Umbilical cord (tissue), 2 donors: ENCODE results near the gene AHSG. TPM values are rescaled to one million over a fixed set of nuclear protein-coding genes. Genes with fewer than 3 reads are reported as not detected.

Source experiments
- DNase-seq: peaks from one replicate; pipeline ENCODE4 v3.0.0-alpha.2; 2015; ENCODE audit warnings: low spot score
- total RNA-seq: library from RNA; depleted of rRNA; stranded (reverse); fragments of >200 nt; gene quantifications from one replicate; pipeline ENCODE4 v1.2.3, GENCODE V29; 2014; ENCODE audit warnings: low replicate concordance; ENCODE audit not compliant: insufficient read depth

The AHSG gene
- total RNA-seq, 1 donor from 2014 or later: not detected

DNA sequence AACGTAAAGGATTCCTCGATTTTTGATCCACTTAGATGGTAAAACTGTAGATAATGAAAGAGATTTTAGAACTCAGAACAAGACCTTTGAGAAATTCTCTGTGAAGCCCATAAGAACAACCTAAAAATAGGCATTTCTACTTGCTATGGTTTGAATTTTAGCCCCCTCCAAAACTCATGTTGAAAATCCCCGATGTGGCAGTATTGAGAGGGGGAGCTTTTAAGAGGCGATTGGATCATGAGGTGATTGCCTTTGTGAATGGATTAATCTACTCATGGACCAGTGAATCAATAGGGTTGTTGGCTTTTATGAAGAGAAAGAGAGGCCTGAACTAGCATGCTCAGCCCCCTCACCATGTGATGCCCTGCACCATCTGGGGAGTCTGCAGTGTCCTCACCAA, 20.2 kb upstream of the AHSG start:
- no peak for DNase-seq

DNA sequence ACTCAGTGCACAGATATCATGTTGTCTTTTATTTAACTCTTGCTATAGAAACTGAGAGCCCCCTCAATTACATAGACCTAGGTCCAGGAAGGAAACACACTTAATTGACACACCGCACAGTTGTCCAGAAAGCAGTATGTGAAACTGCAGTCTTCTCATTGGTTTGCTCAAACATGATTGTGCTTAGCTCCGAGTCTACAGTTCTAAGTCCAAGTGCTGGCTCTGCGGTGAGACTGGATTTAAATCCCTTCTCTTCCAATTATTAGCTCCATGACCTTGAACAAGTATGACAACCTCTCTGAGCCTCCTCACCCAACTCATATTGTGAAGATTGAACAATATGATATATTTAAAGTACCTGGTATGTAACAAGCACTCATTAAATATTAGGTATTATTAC, 19.0 kb upstream of the AHSG start:
- no peak for DNase-seq

DNA sequence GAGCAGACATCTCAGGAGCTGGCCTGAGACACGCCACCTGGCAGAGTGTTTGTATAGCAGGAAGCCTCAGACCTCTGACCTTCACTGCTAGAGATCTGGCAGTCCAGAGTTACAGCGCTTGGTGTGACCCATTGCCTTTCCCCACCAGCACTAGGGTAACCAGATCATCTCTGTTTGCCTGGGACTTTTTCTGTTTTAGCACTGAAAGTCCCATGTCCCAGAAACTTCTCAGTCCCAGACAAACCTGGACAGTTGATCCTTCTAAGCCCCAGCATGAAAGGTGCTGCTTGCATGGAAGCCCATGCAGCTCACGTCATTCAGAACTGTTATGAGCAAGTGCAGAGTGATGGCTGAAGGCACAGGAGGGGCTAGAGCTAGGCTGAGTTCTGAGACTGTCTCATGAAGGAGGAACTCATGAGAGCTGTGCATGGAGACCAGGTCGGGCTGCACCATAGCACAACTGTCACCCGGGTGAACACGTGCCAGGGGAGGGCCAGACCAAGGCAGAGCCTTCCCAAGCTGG, 18.2 kb upstream of the AHSG start:
- DNase-seq: no peak

DNA sequence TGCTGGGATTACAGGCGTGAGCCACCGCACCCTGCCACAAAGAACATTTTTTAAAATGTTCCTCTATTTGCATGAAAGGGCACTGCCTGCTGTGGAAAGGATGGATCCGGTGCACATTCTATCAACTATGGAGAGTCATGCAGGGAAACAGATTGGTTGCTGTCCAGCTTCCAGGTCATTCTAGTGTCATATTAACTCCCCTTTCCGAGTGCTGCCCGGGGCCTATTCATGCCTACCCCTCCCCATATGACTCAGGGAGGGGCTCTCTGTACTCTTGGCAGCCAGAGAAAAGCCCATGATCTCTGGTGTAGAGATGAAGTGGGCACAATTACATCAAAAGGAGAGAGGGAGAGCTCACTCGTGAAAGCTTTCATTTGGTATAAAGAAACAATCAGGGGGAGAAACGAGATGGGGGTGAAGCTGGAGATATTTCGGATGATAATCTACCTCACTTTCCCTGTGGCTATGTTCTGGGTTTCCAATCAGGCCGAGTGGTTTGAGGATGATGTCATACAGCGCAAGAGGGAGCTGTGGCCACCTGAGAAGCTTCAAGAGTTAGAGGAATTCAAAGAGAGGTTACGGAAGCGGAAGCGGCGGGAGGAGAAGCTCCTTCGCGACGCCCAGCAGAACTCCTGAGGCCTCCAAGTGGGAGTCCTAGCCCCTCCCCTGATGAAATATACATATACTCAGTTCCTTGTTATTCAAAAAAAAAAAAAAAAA, 16.1 kb upstream of the AHSG start:
- DNase-seq: peak; percentile 10

DNA sequence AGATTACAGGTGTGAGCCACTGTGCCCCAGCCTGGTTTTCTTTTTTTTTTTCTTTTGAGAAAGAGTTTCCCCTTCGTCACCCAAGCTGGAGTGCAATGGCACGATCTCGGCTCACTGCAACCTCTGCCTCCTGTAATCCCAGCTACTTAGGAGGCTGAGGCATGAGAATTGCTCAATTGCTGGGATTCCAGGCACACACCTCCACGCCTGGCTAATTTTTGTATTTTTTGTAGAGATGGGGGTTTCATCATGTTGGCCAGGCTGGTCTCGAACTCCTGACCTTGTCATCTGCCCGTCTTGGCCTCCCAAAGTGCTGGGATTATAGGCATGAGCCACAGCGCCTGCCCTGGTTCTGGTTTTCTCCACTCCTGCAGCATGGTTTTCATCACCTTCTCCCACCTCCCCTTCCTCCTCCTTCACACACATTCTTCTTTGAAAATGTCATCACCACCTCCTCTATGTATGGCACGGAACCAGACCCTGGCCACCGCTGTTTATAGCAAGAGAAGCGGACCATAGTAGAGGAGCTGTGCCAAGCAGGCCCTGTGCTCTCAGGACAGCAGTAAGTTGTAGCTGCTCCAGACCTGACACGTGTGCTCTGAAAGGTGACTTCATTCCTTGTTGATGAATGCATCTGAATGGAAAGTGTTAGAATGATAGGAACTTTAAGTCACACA, 14.6 kb upstream of the AHSG start:
- DNase-seq: no peak

DNA sequence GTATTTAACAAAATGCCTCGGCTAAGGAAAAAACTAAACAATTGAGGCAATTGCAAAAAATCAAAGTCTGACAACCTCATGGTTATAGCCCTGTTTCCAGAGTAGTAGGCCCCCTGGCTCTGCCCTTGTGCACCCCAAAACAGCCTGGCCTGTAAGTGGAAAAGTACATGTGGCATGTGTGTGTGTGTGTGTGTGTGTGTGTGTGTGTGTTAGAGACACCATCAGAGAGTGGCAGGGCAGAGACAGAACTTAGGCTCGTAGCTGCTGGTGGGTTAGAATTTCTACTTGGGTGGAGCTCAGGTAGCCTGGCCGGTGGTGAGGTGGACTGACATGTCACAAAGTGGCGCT, 14.1 kb upstream of the AHSG start:
- no peak for DNase-seq

DNA sequence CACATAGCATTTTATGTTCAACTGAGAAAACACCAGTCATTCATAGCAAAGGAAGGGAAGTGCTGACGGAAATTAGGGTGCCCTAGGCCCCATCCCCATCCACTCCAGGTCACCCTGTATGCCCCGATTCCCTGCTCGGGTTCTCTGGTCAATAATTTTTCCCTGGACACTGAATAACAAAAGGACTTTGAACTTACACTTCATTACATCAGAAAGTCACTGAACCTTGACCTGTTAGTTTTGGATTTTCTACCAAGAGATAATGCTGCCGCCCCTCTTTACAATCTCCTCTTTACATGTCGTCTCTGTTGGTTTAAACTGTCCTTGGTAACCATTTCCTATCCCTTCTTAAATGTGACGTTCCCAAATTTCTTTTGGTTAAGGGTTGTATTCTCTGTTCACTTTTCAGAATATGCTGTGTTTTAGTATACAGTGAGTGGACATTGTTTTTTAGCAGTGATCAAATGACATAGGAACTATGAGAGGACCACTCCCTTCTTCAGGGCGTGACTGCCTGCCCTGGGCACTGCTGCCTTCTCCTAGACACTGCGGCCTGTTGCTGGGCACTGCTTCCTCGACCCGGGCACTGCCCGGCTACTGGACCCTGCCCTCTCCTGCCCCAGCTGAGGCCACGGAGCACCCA, 13.6 kb upstream of the AHSG start:
- DNase-seq: no peak

DNA sequence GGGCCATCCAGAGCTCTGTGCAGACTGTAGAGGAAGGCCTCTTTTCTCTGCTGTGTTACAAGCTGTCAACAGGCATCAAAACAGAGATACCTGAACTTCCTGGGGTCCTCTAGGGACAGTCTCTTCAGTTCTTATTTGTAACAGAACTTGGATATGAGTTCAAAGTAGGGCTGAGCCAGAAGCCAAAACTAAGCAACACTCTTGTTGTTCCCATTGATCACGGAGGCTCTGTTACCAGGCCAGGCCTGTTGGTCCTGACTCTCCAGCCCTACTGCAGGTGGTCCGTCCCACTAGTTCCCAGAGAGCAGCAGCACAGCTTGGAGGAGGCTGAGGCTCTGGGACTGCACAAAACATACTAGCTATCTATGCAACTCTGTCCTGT, 13.1 kb upstream of the AHSG start:
- no peak for DNase-seq

DNA sequence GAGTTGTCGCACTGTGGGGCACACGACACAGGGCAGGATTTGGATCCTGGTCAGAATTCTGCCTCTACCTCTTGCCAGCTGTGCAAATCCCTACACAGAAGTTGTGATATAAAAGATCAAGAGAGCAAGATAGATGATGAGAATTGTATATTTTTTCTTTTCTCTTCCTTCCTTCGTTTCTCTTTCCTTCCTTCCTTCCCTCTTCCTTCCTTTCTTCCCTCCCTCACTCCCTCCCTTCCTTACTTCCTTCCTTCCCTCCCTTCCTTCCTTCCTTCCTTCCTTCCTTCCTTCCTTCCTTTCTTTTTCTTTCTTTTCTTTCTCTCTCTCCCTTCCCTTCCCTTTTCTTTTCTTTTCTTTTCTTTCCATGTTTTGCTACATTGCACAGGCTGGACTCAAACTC, 12.0 kb upstream of the AHSG start:
- no peak for DNase-seq

DNA sequence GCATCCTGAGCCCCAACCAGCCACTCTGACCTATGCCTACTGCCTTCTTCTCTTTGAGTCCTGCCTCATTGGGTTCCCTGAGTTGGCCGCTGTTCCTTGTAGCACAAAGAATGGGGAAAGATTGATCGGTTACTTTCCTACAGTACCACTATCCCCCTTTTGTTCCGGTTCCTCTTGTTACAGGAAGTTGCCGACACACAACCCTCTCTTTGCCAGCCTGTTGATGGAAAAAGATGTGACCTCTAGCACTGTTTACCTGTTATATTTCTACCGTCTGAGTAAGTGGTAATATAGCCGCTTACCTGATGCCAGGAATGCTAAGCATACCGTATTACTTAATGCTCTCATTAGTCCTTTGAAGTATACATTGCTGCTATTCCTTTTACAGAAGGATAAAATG, 9.7 kb upstream of the AHSG start:
- DNase-seq: no peak

DNA sequence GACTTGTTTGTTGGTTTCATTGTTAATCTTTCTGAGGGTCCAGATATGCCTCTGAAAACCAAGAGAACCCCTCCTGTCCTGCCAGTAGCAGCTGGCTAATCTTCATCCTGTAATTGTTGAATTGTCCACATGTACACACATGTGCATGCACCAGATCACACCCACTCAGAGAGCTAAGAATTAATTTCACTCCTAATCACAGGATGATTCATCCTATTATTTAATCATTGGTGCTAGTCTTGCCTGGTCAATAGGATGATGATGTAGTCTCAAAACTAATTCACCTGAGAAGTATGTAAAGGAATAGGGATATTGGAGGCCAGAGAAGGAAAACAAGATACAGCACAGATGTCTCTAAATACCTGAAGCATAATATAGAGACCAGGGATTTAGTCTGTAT, 7.8 kb upstream of the AHSG start:
- DNase-seq: no peak

DNA sequence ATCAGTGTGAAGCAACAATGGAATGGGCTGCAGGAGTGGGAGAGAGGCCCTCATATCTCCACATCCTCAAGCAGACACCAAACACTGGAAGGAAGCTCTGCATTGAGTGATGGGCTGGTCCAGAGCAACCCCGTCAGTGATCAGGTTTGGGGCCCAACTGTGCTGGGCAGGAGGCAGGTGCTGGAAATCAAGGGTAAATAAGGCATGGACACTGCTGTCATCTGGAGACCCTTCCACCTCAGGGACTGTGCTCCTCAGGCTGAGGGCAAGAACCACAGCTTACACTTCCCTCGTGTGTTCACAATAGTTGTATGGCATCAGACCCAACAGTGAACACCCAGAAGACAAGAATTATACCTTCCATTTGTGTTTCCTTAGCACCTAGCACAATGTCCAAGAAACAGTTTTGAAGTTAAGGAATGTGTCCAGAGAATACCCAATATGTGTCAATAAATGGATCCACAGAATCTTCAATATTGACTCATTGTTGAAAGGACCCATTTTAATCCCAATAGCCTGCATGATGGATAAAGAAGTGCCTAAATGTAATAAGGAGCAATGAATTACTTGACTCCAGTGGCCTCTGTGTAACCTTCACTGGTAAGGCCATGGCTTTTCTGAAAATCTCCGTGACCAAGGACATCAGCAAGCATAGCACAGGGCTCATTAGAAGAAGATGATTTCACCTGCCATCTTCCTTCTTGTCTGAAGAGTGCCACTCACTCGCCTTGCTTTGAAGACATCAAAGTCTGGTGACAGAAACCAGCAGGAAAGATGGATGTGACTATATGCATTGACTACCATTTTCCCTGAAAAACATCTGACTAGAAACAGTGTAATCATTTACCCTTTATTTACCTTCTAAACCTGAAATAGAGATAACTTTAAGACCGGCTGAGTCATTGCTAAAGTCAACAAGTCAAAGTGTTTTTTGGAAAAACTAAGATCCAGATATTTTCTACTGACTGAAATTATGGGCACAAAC, 7.0 kb upstream of the AHSG start:
- no peak for DNase-seq

DNA sequence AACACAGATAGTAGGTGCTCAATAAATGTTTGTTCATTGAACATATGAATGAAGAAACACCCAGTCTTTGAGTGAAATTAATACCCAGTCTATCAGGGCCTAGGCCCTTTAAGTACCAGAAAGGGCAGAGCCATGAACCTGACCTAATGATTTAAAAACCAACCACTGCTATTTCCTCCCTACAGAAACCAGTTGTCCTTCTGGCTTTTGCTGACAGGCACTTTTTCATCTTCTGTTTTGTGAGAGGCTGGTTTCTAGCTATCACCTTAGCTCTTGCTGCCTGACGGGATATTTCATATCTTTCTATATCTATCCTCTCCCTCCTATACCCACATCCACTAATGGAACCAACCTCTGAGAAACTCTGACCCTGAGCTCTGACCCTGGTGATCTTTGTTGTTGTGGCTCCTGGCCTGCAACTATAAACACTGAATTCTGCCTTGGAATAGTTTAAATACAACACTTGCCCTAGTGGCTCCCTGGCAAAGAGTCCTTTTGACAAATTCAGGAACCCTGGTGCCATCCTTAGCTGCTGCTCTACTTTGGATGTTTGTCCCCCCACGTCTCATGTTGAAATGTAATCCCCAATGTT, 4.1 kb upstream of the AHSG start:
- DNase-seq: no peak

DNA sequence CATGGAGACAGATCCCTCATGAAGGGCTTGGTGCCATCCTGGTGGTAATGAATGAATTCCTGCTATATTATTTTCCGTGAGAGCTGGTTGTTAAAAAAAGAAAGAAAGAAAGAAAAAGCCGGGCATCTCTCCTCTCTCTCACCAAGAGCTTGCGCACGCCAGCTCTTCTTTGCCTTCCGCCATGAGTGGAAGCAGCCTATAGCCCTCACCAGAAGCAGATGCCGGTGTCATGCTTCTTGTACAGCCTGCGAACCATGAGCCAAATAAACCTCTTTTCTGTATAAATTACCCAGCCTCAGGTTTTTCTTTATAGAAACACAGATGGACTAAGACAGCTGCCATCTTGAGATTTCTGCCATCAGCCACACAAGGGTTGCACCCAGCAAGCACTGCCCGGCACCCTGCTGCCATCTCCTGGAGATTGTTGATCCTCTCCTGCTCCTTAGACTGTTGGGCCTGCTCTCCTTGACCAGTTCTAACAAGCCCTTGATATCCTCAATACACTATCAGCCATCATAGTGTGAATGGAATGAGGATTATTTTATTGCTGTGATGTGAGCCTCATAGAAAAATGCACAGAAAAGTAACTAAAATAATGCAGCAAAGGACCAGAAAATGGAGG, 3.5 kb upstream of the AHSG start:
- no peak for DNase-seq

DNA sequence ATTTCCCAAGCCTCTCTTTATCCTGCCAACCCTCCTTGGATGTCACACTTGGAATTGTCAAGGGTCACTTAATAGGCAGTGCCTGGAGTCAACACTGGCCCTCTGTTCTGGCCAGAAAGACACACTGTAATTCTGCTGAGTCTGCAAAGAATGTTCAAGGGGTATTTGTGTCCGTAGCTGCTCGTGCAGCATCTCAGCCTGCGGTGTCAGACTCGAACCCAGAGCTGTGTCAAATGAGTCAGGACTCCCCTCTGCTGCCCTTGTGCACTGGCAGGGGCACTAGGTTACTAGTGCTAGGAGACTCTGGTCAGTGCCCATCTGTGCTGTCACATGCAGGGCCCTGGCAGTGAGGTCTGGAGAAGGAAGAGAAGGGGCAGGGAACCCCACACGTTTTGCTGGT, 795 bp upstream of the AHSG start:
- DNase-seq: no peak

DNA sequence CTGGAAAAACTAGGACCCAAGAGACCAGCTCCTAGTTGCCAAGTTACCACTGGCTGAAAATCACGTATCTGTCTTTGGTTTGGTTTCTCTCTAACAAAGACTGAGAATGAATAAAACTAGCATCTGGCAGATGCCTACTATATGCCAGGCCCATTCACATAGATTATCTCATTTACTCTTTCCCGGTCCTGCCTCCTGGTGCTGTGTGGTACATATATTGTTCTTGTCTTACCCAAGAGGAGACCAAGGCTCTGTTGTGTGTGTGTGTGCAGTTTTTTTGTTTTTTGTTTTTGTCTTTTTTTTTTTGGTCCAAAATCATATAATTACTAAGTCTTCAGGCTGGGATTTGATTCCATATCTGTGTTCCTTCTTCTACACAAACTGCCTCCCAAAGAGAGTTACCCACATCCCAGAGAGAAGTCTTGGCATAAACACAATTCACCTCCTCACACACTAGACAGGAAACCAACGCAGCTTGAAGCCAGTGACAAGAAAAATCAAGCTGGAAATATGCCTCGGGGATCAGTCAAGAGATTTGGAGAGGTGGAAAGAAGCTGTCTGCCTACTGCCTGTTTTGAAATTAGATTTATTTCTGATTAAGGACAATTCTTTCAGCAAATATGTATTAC, 891 bp downstream of the AHSG start:
- no peak for DNase-seq

DNA sequence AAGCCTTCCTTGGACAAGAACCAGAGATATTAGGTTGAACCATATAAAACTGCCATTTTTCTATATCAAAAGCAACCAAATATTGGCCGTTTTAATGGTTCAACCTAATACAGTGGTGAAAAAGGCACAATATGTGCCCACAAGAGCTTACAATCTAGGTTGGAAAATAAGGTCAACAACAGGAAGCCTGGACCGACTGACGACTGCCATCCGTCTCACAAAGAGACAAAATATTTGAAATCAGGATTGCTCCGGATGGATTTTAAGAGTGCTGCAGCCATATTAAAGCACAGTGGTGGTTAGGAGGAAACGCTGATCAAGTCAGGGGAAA, 1.4 kb downstream of the AHSG start:
- DNase-seq: no peak

DNA sequence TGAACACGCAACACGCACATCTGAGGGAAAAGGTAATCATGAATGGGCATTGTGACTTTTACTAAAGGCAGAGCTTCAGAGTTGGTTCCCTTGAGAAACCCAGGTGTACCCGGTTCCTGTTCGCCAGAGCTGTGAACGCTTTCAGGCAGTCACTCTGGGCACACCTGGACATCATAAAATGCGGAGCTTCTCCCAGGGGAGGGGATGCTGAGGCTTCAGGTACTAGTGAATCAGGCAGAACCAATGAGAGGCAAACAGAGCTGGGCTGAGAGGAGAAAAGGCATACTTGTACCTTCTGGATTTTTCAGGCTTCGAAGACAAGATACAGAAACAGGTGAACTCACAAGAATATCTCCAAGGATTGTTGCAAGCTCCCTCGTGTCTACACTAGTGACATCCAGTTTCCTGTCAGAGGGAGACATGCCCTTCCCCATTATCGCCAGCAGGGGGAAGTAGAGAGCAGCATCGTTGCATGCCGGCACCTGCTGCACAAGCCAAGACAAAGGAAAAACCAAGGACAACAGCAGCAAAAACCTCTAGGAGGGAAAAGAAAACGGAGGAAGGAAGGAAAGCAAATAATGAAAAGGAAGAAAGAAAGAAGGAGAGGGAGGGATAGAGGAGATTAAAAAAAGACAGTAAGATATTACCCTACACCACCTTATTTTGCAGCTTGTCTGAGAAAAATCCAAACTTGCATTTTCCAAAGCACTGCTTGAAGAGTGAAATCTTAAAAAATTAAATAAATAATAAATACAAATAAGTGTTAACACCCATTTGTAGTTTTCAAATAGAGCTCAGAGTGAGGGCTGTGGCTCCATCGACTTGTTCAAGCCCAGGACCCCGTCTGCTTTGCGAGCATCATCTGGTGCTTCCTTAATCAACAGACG, 2.0 kb downstream of the AHSG start:
- DNase-seq: peak; percentile 76

DNA sequence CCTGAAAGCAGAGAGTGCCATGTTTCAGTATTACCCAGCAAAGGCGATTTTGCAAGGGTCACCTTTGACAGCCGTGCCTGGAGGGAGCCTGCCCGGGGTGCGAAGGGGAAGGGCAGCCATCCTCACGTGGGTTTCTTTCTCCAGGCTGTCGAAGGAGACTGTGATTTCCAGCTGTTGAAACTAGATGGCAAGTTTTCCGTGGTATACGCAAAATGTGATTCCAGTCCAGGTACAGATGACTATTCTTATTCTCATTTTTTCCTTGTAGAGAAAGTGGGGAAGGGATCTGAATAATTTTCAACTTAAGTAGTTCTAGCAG, 3.4 kb downstream of the AHSG start:
- no peak for DNase-seq
